ENCODE data around the gene SCIN. TPM values are rescaled to one million over a fixed set of nuclear protein-coding genes. Genes with fewer than 3 reads are reported as not detected.
"Not testable (repeated sequence)": the region's sequence is repeated elsewhere in the genome, so short reads cannot be mapped to it uniquely, and the experiment has no call there.

SCIN gene
- total and polyA plus RNA-seq, 2 experiments from 2014 or later, result 0.32 to 0.64 TPM

GRCh38 chr7:12653110-12653509, 82.6 kb downstream of the SCIN start:
- Histone ChIP-seq H3K4me3 (no peak overlapping the region), H3K27me3 (replicated peaks; ENCODE audit: insufficient read depth) (no peaks in the 10 kb centered on the region), H4K20me1 (ENCODE audit: insufficient read depth) (no peaks in the 10 kb centered on the region), H3K27ac (no peak overlapping the region), H3K79me2 (ENCODE audit: insufficient read depth) (no peaks in the 10 kb centered on the region), H2AFZ (no peak overlapping the region), H3F3A (ENCODE audit: insufficient read depth) (0 out of 2 replicates have a peak, but pooled peaks cover 4% of the 10 kb centered on the region), H3K4me2 (ENCODE audit: unreplicated experiment) (peak overlapping the region; percentile 22), H3K4me1 (ENCODE audit: insufficient read depth) (peaks cover 10% of the 10 kb centered on the region), H3K9me2 (ENCODE audit: insufficient read depth) (no peaks in the 10 kb centered on the region), H3K36me3 (ENCODE audit: low read depth) (no peaks in the 10 kb centered on the region), H3K9ac (no peak overlapping the region), H3K9me3 (ENCODE audit: low read depth) (no peaks in the 10 kb centered on the region)
- TF ChIP-seq EZH2phosphoT487 (IDR thresholded peaks at IDR 0.05; ENCODE audit: insufficient read depth, low read depth) (no peak), EZH2 (IDR thresholded peaks at IDR 0.05; ENCODE audit: insufficient read depth, poor library complexity, severe bottlenecking) (no peak)
- DNase-seq, result peak; percentile 20
- in situ Hi-C loops (cut with MboI), result no loop called here
- 65 to 79% methylated on average over 3 of the region's 3 CpGs for WGBS, 2 experiments (ENCODE audit: low coverage in 1 of 2, low lambda C conversion rate in 2 of 2, missing lambda C conversion rate in 2 of 2)

- peak; percentile 41 for DNase-seq
Observed at GRCh38 chr7:12653518-12653917, 83.0 kb downstream of the SCIN start.

GRCh38 chr7:12655161-12655560, 84.6 kb downstream of the SCIN start:
- no peak overlapping the region for H3K4me2 ChIP-seq (ENCODE audit: unreplicated experiment)
- H3K36me3 ChIP-seq (ENCODE audit: low read depth), result no peaks in the 10 kb centered on the region
- H3F3A ChIP-seq (ENCODE audit: insufficient read depth), result 0 out of 2 replicates have a peak, but pooled peaks cover 4% of the 10 kb centered on the region
- in situ Hi-C loops (cut with MboI), result no loop called here
- H3K27ac ChIP-seq, result no peak overlapping the region
- no peaks in the 10 kb centered on the region for H3K9me2 ChIP-seq (ENCODE audit: insufficient read depth)
- H3K4me1 ChIP-seq (ENCODE audit: insufficient read depth), result peaks cover 10% of the 10 kb centered on the region
- WGBS, 2 experiments (ENCODE audit: low coverage in 1 of 2, low lambda C conversion rate in 2 of 2, missing lambda C conversion rate in 2 of 2), result 77 to 84% methylated on average over 2 of the region's 2 CpGs
- no peaks in the 10 kb centered on the region for H4K20me1 ChIP-seq (ENCODE audit: insufficient read depth)
- no peaks in the 10 kb centered on the region for H3K27me3 ChIP-seq (replicated peaks; ENCODE audit: insufficient read depth)
- H3K9ac ChIP-seq, result no peak overlapping the region
- DNase-seq, result peak; percentile 37
- no peaks in the 10 kb centered on the region for H3K9me3 ChIP-seq (ENCODE audit: low read depth)
- no peak for TF ChIP-seq EZH2phosphoT487 (IDR thresholded peaks at IDR 0.05; ENCODE audit: insufficient read depth, low read depth)
- TF ChIP-seq EZH2 (IDR thresholded peaks at IDR 0.05; ENCODE audit: insufficient read depth, poor library complexity, severe bottlenecking), result no peak
- H2AFZ ChIP-seq, result no peak overlapping the region
- H3K4me3 ChIP-seq, result no peak overlapping the region
- no peaks in the 10 kb centered on the region for H3K79me2 ChIP-seq (ENCODE audit: insufficient read depth)

More at GRCh38 chr7:12653518-12653917, 83.0 kb downstream of the SCIN start:
- Histone ChIP-seq H3K79me2 (ENCODE audit: insufficient read depth) (no peaks in the 10 kb centered on the region), H3K4me1 (ENCODE audit: insufficient read depth) (peaks cover 10% of the 10 kb centered on the region), H3K36me3 (ENCODE audit: low read depth) (no peaks in the 10 kb centered on the region), H3K9ac (no peak overlapping the region), H2AFZ (no peak overlapping the region), H3K9me3 (ENCODE audit: low read depth) (no peaks in the 10 kb centered on the region), H3K4me3 (no peak overlapping the region), H3K9me2 (ENCODE audit: insufficient read depth) (no peaks in the 10 kb centered on the region), H4K20me1 (ENCODE audit: insufficient read depth) (no peaks in the 10 kb centered on the region), H3K27me3 (replicated peaks; ENCODE audit: insufficient read depth) (no peaks in the 10 kb centered on the region), H3K4me2 (ENCODE audit: unreplicated experiment) (peak overlapping the region; percentile 22), H3F3A (ENCODE audit: insufficient read depth) (0 out of 2 replicates have a peak, but pooled peaks cover 4% of the 10 kb centered on the region), H3K27ac (no peak overlapping the region)
- TF ChIP-seq EZH2 (IDR thresholded peaks at IDR 0.05; ENCODE audit: insufficient read depth, poor library complexity, severe bottlenecking) (no peak), EZH2phosphoT487 (IDR thresholded peaks at IDR 0.05; ENCODE audit: insufficient read depth, low read depth) (no peak)
- in situ Hi-C loops (cut with MboI), result no loop called here
- 48 to 55% methylated on average over 2 of the region's 2 CpGs for WGBS, 2 experiments (ENCODE audit: low coverage in 1 of 2, low lambda C conversion rate in 2 of 2, missing lambda C conversion rate in 2 of 2)

GRCh38 chr7:12660423-12660822, 89.9 kb downstream of the SCIN start:
- Histone ChIP-seq H3K27ac (peak overlapping the region; percentile 47), H3K4me2 (ENCODE audit: unreplicated experiment) (peak overlapping the region; percentile 9), H2AFZ (0 out of 2 replicates have a peak overlapping the region, but pooled peaks have one; percentile 37)
- H4K20me1 ChIP-seq (ENCODE audit: insufficient read depth); H3K4me1 ChIP-seq (ENCODE audit: insufficient read depth); H3K9me3 ChIP-seq (ENCODE audit: low read depth); H3K79me2 ChIP-seq (ENCODE audit: insufficient read depth); in situ Hi-C loops (cut with MboI); H3K27me3 ChIP-seq (replicated peaks; ENCODE audit: insufficient read depth); H3K9ac ChIP-seq; H3K9me2 ChIP-seq (ENCODE audit: insufficient read depth); H3K4me3 ChIP-seq; H3F3A ChIP-seq (ENCODE audit: insufficient read depth); H3K36me3 ChIP-seq (ENCODE audit: low read depth): not testable (repeated sequence)
- 25 to 30% methylated on average over 8 of the region's 8 CpGs for WGBS, 2 experiments (ENCODE audit: low coverage in 1 of 2, low lambda C conversion rate in 2 of 2, missing lambda C conversion rate in 2 of 2)
- peak; percentile 84 for DNase-seq

DNA sequence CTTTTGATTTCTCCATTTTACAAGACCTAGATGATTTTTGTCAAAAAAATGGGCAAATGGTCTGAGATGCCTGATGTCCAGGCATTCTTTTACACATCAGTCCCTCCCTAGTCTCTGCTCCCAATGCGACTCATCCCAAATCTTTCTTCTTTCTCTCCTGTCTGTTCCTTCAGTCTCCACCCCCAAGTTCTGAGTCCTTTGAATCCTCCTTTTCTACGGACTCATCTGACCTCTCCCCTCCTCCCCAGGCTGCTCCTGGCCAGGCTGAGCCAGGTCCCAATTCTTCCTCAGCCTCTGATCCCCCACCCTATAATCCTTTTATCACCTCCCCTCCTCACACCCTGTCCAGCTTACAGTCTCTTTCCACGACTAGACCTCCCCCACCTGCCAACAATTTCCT, 90.5 kb downstream of the SCIN start:
- H4K20me1 ChIP-seq (ENCODE audit: insufficient read depth); H3K4me1 ChIP-seq (ENCODE audit: insufficient read depth); H3K27me3 ChIP-seq (replicated peaks; ENCODE audit: insufficient read depth); H3K4me3 ChIP-seq; in situ Hi-C loops (cut with MboI); H3K9ac ChIP-seq; H3K36me3 ChIP-seq (ENCODE audit: low read depth); H3F3A ChIP-seq (ENCODE audit: insufficient read depth); H3K9me3 ChIP-seq (ENCODE audit: low read depth); H3K9me2 ChIP-seq (ENCODE audit: insufficient read depth); H3K79me2 ChIP-seq (ENCODE audit: insufficient read depth): not testable (repeated sequence)
- Histone ChIP-seq H3K4me2 (ENCODE audit: unreplicated experiment) (peak overlapping the region; percentile 9), H2AFZ (0 out of 2 replicates have a peak overlapping the region, but pooled peaks have one; percentile 37), H3K27ac (peak overlapping the region; percentile 47)
- 66 to 67% methylated on average over 3 of the region's 3 CpGs for WGBS, 2 experiments (ENCODE audit: low coverage in 1 of 2, low lambda C conversion rate in 2 of 2, missing lambda C conversion rate in 2 of 2)
- DNase-seq, result peak; percentile 4
